GM18858 (cell line): Measurements from ENCODE around the gene EFS.
"Not testable (repeated sequence)": the region's sequence is repeated elsewhere in the genome, so short reads cannot be mapped to it uniquely, and the experiment has no call there.

ENCODE experiments used
- ATAC-seq: cut with Tn5 transposase; IDR thresholded peaks from one replicate; pipeline ENCODE4 v1.9.1; 2021; ENCODE audit not compliant: unreplicated experiment

EFS gene

GRCh38 chr14:23399591-23399990 is 34.6 kb upstream of the EFS start:
- ATAC-seq: no peak

- no peak for ATAC-seq
Measured at GRCh38 chr14:23399136-23399535, 34.2 kb upstream of the EFS start.

GRCh38 chr14:23398348-23398747 is 33.4 kb upstream of the EFS start:
- ATAC-seq: no peak

DNA sequence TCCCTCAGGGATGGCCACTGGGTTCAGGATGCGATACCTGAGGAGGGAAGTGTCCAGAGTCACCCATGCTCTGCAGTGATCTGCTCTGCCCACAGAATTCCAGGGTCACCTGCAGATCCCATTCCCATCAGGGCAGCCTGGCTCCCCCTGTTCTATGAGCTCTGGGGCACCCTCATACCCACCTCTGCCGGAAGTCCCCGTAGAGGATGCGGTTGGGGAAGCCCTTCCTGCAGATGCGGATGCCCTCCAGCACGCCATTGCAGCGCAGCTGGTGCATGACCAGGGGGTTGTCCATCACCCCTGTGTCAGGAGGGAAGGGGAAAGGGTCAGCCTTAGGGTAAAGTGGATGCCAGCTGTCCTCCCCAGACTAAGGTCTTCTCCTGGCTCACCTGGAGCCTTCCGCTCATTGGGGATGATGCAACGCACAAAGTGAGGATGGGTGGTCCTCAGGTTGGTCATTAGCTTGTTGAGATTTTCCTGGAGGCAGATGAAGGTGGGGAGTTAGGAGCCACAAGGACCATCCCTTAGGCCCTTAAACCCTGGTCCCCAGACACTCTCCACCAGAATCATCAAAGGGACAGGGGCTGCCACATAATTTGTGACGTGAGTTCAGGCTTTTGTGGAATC is 31.9 kb upstream of the EFS start:
- ATAC-seq: no peak

DNA sequence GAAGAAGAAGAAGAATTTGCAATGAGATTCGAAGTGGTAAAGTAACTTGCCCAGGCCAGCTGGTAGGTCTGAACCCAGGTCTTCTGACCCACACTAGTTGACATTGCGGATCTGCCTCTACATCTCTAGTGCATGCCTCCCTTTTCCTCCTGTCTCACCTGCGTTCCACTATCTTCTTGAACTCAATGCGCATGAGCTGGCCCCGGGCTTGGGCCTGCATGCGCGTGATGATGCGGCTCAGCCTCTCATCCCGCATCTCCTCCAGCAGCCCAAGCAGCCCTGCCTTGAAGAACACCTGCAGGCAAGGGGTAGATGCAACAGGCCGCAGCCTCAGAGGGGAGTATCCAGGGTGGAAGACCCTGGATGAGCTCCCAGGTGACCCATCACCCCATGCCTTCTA is 31.2 kb upstream of the EFS start:
- ATAC-seq: no peak

GRCh38 chr14:23392613-23393012 is 27.6 kb upstream of the EFS start:
- ATAC-seq: no peak

- ATAC-seq: not testable (repeated sequence)
Measured at GRCh38 chr14:23389871-23390270, 24.9 kb upstream of the EFS start.

DNA sequence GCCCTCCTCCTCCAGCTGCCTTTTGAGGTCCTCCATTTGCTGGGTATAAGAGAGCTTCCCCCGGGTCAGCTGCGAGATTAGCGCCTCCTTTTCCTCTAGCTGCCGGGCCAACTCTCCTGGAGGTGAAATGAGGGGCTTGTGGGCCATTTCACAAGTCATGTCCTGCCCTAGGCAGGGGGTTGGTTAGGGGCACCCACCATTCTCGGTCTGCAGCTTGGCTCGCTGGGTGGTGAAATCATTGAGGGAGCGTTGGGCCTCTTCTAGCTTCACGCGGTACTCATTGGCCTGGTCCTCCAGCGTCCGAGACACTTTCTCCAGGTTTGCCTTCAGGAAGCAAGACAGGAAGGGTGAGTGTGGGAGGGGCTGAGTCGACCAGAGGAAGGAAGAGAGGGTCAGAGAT is 24.4 kb upstream of the EFS start:
- no peak for ATAC-seq

GRCh38 chr14:23388996-23389395 is 24.0 kb upstream of the EFS start:
- ATAC-seq: no peak

DNA sequence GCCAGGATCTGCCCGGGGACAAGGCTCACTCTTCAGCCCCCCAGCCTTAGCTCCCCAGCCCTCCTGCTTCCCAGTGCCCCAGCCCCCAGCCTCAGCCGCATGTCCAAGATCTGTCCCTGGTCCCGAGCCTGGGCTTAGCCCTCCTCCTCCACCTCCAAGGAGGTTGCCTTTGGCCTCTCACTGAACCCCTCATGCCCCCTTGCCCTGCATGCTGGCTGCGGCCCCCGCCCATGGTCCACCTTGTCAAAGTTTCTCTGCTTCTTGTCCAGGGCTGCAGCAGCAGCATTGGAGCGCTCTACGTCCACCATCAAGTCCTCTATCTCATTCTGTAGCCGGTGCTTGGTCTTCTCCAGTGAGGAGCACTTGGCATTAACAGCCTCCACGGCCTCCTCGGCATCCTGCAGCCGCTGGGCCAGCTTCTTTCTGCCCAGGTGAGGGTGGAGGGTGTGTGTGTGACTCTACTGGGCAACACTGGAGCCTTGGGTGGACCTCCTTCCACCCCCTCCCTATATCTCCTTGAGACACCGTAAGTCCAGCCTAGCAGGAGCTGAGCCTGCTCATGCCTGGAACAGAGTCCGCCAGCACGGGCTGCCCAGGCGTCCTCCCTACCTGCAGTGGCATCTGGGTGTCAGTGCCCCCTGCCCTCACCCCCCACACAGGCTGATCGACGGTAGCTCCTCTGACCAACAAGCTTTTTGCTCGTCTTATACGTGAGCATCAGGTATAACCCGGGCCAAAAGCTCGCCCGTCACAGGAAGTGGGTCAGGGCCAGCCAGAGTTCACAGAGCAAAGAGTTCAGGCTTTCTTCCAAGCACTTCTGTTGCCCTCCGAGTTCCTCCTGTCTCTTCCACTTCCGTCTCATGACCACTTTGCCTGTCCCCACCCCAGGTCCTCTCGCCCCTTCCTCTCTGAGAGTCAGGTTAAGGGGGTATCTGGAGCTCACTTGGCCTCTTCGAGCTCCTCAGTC is 23.2 kb upstream of the EFS start:
- ATAC-seq: no peak

DNA sequence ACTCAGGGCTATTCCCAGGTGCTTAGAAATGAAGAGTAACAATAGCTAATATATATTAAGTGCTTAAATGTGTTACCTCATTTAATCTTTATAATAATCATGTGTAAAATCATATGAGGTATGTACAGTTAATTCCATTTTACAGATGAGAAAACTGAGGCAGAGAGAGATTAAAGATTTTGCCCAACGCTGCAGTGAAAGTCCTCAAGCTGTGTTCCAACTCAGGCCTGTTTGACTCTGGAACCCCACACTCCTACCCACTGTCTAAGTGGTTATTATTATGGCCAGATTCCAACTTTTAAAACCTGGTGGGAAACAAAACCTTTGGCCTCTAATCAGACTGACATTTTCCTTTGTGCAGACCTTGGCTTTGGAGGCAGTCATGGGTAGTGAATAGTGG is 22.0 kb upstream of the EFS start:
- no peak for ATAC-seq

DNA sequence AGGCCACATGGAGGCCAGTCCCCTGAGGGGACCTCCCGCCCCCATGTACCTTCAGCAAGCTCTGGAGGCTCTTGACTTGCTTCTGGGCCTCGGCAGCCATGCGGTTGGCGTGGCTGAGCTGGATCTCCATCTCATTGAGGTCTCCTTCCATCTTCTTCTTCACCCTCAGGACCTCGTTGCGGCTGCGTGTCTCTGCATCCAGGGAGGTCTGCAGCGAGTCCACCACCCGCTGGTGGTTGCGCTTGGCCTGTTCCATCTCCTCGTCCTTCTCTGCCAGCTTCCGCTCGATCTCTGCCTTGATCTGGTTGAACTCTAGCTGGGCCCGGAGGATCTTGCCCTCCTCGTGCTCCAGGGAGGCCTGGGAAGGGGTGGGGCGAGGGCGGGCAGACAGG is 21.3 kb upstream of the EFS start:
- ATAC-seq: not testable (repeated sequence)

GRCh38 chr14:23385642-23386265 is 20.8 kb upstream of the EFS start:
- ATAC-seq: no peak

GRCh38 chr14:23385244-23385641 is 20.3 kb upstream of the EFS start:
- ATAC-seq: no peak

DNA sequence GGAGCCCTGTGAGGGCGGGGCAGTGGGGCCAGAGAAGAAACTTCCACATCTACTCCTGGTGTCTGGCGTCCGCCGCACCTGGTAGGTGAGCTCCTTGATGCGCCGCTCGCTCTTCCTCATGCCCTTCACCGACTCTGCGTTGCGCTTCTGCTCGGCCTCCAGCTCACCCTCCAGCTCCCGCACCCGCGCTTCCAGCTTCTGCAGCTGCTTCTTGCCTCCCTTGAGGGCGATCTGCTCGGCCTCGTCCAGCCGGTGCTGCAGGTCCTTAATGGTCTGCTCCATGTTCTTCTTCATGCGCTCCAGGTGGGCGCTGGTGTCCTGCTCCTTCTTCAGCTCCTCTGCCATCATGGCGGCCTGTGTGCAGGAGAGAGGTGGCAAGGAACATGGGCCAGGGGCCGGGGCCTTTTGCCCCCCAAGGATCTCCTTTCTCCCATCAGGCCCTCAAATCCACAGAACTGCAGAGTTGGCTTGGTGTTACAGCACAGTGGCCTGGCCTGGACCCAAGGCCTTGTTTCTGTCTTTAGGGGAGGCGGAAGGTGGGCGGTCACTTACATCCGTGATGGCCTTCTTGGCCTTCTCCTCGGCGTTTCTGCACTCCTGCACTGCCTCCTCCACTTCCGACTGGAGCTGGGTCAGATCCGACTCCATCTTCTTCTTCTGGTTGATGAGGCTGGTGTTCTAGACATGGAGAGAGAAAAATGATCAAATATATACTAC is 19.6 kb upstream of the EFS start:
- ATAC-seq: no peak

GRCh38 chr14:23382731-23383440 is 17.9 kb upstream of the EFS start:
- ATAC-seq: no peak

DNA sequence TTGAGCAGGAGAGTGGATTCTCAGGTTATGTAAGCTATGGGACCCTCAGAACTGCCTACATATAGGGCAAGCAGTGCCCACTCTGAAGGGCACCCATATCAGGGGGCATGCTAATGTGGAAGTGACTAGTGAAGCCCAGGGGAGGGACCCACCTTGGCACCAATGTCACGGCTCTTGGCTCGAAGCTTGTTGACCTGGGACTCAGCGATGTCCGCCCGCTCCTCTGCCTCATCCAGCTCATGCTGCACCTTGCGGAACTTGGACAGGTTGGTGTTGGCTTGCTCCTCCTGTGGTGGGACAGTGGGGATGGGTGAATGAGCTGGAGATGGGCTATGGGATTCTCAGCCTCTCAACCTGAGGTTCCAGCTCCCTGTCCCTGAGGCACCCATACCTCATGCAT is 17.3 kb upstream of the EFS start:
- ATAC-seq: no peak

GRCh38 chr14:23381871-23382270 is 16.9 kb upstream of the EFS start:
- ATAC-seq: no peak

GRCh38 chr14:23380976-23381375 is 16.0 kb upstream of the EFS start:
- ATAC-seq: no peak

DNA sequence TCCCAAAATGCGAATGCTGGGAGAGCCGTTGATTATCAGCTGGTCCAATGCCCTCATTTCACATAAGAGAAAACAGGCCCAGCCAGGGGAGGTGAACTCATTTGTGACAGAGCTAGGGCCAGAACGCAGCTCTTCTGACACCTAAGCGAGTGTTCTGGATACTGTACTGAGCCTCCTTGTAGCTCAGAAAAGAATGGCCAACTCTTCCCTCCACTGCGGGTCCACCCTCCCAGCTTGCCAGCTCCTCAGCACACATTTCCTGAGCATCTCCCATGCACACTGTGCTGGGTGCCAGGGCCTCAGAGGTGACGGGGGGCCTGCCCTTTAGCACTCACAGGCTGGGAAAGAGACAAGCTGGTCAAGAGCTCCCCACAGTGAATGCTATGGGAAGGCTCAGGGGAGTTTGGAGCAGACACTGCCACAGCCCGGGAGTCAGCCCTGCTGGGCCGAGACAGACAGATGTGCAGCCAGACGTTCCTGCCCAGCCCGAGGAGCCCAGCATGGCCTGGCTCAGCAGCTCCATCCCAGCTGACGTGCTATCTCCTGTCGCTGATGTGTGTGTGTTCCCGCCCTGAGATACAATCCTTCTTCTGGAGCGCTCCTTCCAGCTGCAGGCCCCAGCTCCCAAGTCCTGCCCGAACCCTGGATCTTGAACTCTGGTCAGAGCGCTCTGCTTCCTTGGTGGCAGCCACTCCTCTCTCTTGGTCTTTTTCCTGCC is 15.4 kb upstream of the EFS start:
- ATAC-seq: no peak
